ENCODE measurements around the gene GAS5.
"Not testable (repeated sequence)": the region's sequence is repeated elsewhere in the genome, so short reads cannot be mapped to it uniquely, and the experiment has no call there.

The GAS5 gene

GRCh38 chr1:173869021-173869359 lies 1.2 kb upstream of the GAS5 start:
- DNase-seq (ENCODE audit: low read depth): no peak

- peak; percentile 85 for DNase-seq (ENCODE audit: low read depth)
Observed at GRCh38 chr1:173868266-173869020, 654 bp upstream of the GAS5 start, which contains the start of gene ZBTB37. Gene ZBTB37, plus strand, starts transcription at chr1:173868380. Its CDS starts 1,846 bp downstream, at chr1:173870226.

- no peak for DNase-seq (ENCODE audit: low read depth)
Observed at GRCh38 chr1:173867141-173867752, 542 bp downstream of the GAS5 start.

GRCh38 chr1:173866413-173867115 lies 1.2 kb downstream of the GAS5 start:
- no peak for DNase-seq (ENCODE audit: low read depth)

GRCh38 chr1:173865468-173866164 lies 2.2 kb downstream of the GAS5 start:
- no peak for DNase-seq (ENCODE audit: low read depth)

- no peak for DNase-seq (ENCODE audit: low read depth)
Observed at GRCh38 chr1:173864179-173864867, 3.5 kb downstream of the GAS5 start.

- no peak for DNase-seq (ENCODE audit: low read depth)
Observed at GRCh38 chr1:173863224-173864161, 4.3 kb downstream of the GAS5 start.

- no peak for DNase-seq (ENCODE audit: low read depth)
Observed at GRCh38 chr1:173862769-173863223, 5.0 kb downstream of the GAS5 start.

- DNase-seq (ENCODE audit: low read depth): not testable (repeated sequence)
Observed at GRCh38 chr1:173862146-173862768, 5.5 kb downstream of the GAS5 start.

GRCh38 chr1:173861731-173862145 lies 6.1 kb downstream of the GAS5 start:
- no peak for DNase-seq (ENCODE audit: low read depth)

- DNase-seq (ENCODE audit: low read depth): no peak
Observed at GRCh38 chr1:173860065-173860464, 7.7 kb downstream of the GAS5 start.

- DNase-seq (ENCODE audit: low read depth): not testable (repeated sequence)
Observed at GRCh38 chr1:173859547-173859946, 8.2 kb downstream of the GAS5 start.

GRCh38 chr1:173857363-173857917 lies 10.3 kb downstream of the GAS5 start:
- no peak for DNase-seq (ENCODE audit: low read depth)

GRCh38 chr1:173856903-173857302 lies 10.9 kb downstream of the GAS5 start:
- no peak for DNase-seq (ENCODE audit: low read depth)

GRCh38 chr1:173856014-173856413 lies 11.8 kb downstream of the GAS5 start:
- no peak for DNase-seq (ENCODE audit: low read depth)

- DNase-seq (ENCODE audit: low read depth): no peak
Observed at GRCh38 chr1:173853074-173853473, 14.7 kb downstream of the GAS5 start.

GRCh38 chr1:173852105-173852504 lies 15.7 kb downstream of the GAS5 start:
- no peak for DNase-seq (ENCODE audit: low read depth)

- DNase-seq (ENCODE audit: low read depth): no peak
Observed at GRCh38 chr1:173832748-173833147, 35.0 kb downstream of the GAS5 start.

- no peak for DNase-seq (ENCODE audit: low read depth)
Observed at GRCh38 chr1:173827611-173828010, 40.2 kb downstream of the GAS5 start.

Measured in activated T-helper 1 cell treated with Interleukin-2 at 50 U/mL for 16 hours (primary cell).